ENCODE data around the gene CDH12. TPM values are rescaled to one million over a fixed set of nuclear protein-coding genes. Genes with fewer than 3 reads are reported as not detected.

The CDH12 gene
- polyA plus RNA-seq, 2 of the 4 experiments (the other 2 are of a cell fraction): 0.04 TPM; not detected in 1

- WGBS (ENCODE audit: missing lambda C conversion rate): 7% methylated on average over 3 of the region's 3 CpGs
- ATAC-seq: no peak
- ChIA-PET CTCF (no interaction called here), POLR2A (no interaction called here)
- no peak for DNase-seq (ENCODE audit: low read depth in 1 of 2, low spot score in 1 of 2)
- H3K27ac ChIP-seq: no peak overlapping the region
- no peak overlapping the region for H3K4me3 ChIP-seq
- H3K9me3 ChIP-seq: no peaks in the 10 kb centered on the region
- no peaks in the 10 kb centered on the region for H3K4me1 ChIP-seq
- no peak for FAIRE-seq
- H3K4me2 ChIP-seq: no peak overlapping the region
- TF ChIP-seq KDM5A (IDR thresholded peaks at IDR 0.05) (no peak), RNF2 (IDR thresholded peaks at IDR 0.05; ENCODE audit: borderline replicate concordance, low read depth) (no peak), JUN (IDR thresholded peaks at IDR 0.05) (no peak), NFE2L2 (conservative IDR thresholded peaks at IDR 0.05; ENCODE audit: low read length) (no peak), ESRRA (IDR thresholded peaks at IDR 0.05; ENCODE audit: borderline replicate concordance, low read length) (no peak), ZFP36 (IDR thresholded peaks at IDR 0.05; ENCODE audit: borderline replicate concordance, partially characterized antibody) (no peak), CTCF (IDR thresholded peaks at IDR 0.05) (no peak), FOSL2 (IDR thresholded peaks at IDR 0.05) (no peak), FOSL2 (CRISPR knock-in tag; IDR thresholded peaks at IDR 0.05) (no peak), HEYL (CRISPR knock-in tag; IDR thresholded peaks at IDR 0.05) (no peak), JUNB (IDR thresholded peaks at IDR 0.05) (no peak), E2F6 (IDR thresholded peaks at IDR 0.05; ENCODE audit: borderline replicate concordance, low read depth) (no peak), CHD4 (IDR thresholded peaks at IDR 0.05; ENCODE audit: borderline replicate concordance) (no peak), HOXA7 (CRISPR knock-in tag; IDR thresholded peaks at IDR 0.05) (no peak), EHMT2 (IDR thresholded peaks at IDR 0.05; ENCODE audit: low read depth) (no peak)
These were observed 190.8 kb downstream of the CDH12 start for GRCh38 chr5:22662391-22662790.

- no peak for ATAC-seq
- CTCF ChIA-PET: no interaction called here
- H3K4me1 ChIP-seq: no peaks in the 10 kb centered on the region
These were observed 201.8 kb downstream of the CDH12 start for GRCh38 chr5:22651355-22651754.

More at GRCh38 chr5:22651355-22651754, 201.8 kb downstream of the CDH12 start:
- Histone ChIP-seq H3K9me3 (no peaks in the 10 kb centered on the region), H3K4me3 (no peak overlapping the region), H3K27ac (no peak overlapping the region), H3K4me2 (no peak overlapping the region)
- DNase-seq (ENCODE audit: low read depth in 1 of 2, low spot score in 1 of 2) (no peak), FAIRE-seq (no peak)
- POLR2A ChIA-PET: no interaction called here
- no peak for TF ChIP-seq FOXS1 (CRISPR knock-in tag; IDR thresholded peaks at IDR 0.05)
- TF ChIP-seq EHMT2 (IDR thresholded peaks at IDR 0.05; ENCODE audit: low read depth): no peak
- TF ChIP-seq MAX (IDR thresholded peaks at IDR 0.05): no peak
- no peak for TF ChIP-seq CBX8 (IDR thresholded peaks at IDR 0.05)
- TF ChIP-seq FOSB (CRISPR knock-in tag; IDR thresholded peaks at IDR 0.05): no peak
- TF ChIP-seq HOXB13 (CRISPR knock-in tag; IDR thresholded peaks at IDR 0.05; ENCODE audit: low read depth): no peak
- no peak for TF ChIP-seq CTCF (IDR thresholded peaks at IDR 0.05)
- TF ChIP-seq JUN (IDR thresholded peaks at IDR 0.05): no peak
- TF ChIP-seq MYC (IDR thresholded peaks at IDR 0.05; ENCODE audit: borderline replicate concordance, low read length): no peak
- no peak for TF ChIP-seq CEBPB (IDR thresholded peaks at IDR 0.05)
- TF ChIP-seq ZFP36 (IDR thresholded peaks at IDR 0.05; ENCODE audit: borderline replicate concordance, partially characterized antibody): no peak
- TF ChIP-seq JUNB (IDR thresholded peaks at IDR 0.05): no peak
